ENCODE measurements around the gene F2. TPM values are rescaled to one million over a fixed set of nuclear protein-coding genes. Genes with fewer than 3 reads are reported as not detected.

Gene F2
- total and polyA plus RNA-seq, 2 donors (not counting 1 experiment from before 2014, with no cell fraction given): not detected

GRCh38 chr11:46676436-46677158, 42.4 kb upstream of the F2 start:
- H4K20me1 ChIP-seq (ENCODE audit: control insufficient read depth, extremely low read depth, insufficient read depth, low read length): no peaks in the 10 kb centered on the region
- TF ChIP-seq, protein P1, sequence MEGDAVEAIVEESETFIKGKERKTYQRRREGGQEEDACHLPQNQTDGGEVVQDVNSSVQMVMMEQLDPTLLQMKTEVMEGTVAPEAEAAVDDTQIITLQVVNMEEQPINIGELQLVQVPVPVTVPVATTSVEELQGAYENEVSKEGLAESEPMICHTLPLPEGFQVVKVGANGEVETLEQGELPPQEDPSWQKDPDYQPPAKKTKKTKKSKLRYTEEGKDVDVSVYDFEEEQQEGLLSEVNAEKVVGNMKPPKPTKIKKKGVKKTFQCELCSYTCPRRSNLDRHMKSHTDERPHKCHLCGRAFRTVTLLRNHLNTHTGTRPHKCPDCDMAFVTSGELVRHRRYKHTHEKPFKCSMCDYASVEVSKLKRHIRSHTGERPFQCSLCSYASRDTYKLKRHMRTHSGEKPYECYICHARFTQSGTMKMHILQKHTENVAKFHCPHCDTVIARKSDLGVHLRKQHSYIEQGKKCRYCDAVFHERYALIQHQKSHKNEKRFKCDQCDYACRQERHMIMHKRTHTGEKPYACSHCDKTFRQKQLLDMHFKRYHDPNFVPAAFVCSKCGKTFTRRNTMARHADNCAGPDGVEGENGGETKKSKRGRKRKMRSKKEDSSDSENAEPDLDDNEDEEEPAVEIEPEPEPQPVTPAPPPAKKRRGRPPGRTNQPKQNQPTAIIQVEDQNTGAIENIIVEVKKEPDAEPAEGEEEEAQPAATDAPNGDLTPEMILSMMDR (conservative IDR thresholded peaks at IDR 0.05 in 1 of 2, IDR thresholded peaks at IDR 0.05 in 1 of 2; ENCODE audit: low read depth in 1 of 2, low read length in 2 of 2): no peak
- no peak for TF ChIP-seq EZH2 (IDR thresholded peaks at IDR 0.05; ENCODE audit: low read length, missing control alignments)
- peaks cover 4% of the 10 kb centered on the region for H3K4me1 ChIP-seq (ENCODE audit: control insufficient read depth, extremely low read depth, insufficient read depth, low read length)
- no peaks in the 10 kb centered on the region for H3K9me3 ChIP-seq (ENCODE audit: control insufficient read depth, insufficient read depth, low read depth, low read length)
- H3K4me3 ChIP-seq (replicated peaks in 1 of 4; ENCODE audit: control extremely low read depth in 1 of 4, insufficient read depth in 1 of 4, low read depth in 3 of 4, low read length in 4 of 4): no peak overlapping the region
- H3K4me2 ChIP-seq (ENCODE audit: extremely low read depth, insufficient read depth, low read length): no peak overlapping the region
- no peaks in the 10 kb centered on the region for H3K27me3 ChIP-seq (ENCODE audit: control insufficient read depth, insufficient read depth, low read length)
- DNase-seq (ENCODE audit: low read depth in 2 of 2): no peak
- H3K9ac ChIP-seq (ENCODE audit: insufficient read depth, low read length): no peak overlapping the region
- H3K27ac ChIP-seq (ENCODE audit: insufficient read depth, low read length): no peak overlapping the region
- no peaks in the 10 kb centered on the region for H3K79me2 ChIP-seq (ENCODE audit: control insufficient read depth, insufficient read depth, low read length)
- H3K36me3 ChIP-seq (ENCODE audit: control insufficient read depth, insufficient read depth, low read length): peaks cover 29% of the 10 kb centered on the region
- H2AFZ ChIP-seq (ENCODE audit: low read length): no peak overlapping the region

- H3K9me3 ChIP-seq (ENCODE audit: control insufficient read depth, insufficient read depth, low read depth, low read length): no peaks in the 10 kb centered on the region
- H2AFZ ChIP-seq (ENCODE audit: low read length): no peak overlapping the region
- H3K79me2 ChIP-seq (ENCODE audit: control insufficient read depth, insufficient read depth, low read length): no peaks in the 10 kb centered on the region
- no peak overlapping the region for H3K4me3 ChIP-seq (replicated peaks in 1 of 4; ENCODE audit: control extremely low read depth in 1 of 4, insufficient read depth in 1 of 4, low read depth in 3 of 4, low read length in 4 of 4)
- H3K9ac ChIP-seq (ENCODE audit: insufficient read depth, low read length): no peak overlapping the region
- DNase-seq (ENCODE audit: low read depth in 2 of 2): no peak
- H3K27me3 ChIP-seq (ENCODE audit: control insufficient read depth, insufficient read depth, low read length): no peaks in the 10 kb centered on the region
- no peak overlapping the region for H3K4me2 ChIP-seq (ENCODE audit: extremely low read depth, insufficient read depth, low read length)
- TF ChIP-seq EZH2 (IDR thresholded peaks at IDR 0.05; ENCODE audit: low read length, missing control alignments): no peak
- TF ChIP-seq, protein P1 (conservative IDR thresholded peaks at IDR 0.05 in 1 of 2, IDR thresholded peaks at IDR 0.05 in 1 of 2; ENCODE audit: low read depth in 1 of 2, low read length in 2 of 2): no peak
- H3K4me1 ChIP-seq (ENCODE audit: control insufficient read depth, extremely low read depth, insufficient read depth, low read length): peaks cover 4% of the 10 kb centered on the region
- peaks cover 29% of the 10 kb centered on the region for H3K36me3 ChIP-seq (ENCODE audit: control insufficient read depth, insufficient read depth, low read length)
- H4K20me1 ChIP-seq (ENCODE audit: control insufficient read depth, extremely low read depth, insufficient read depth, low read length): no peaks in the 10 kb centered on the region
- no peak overlapping the region for H3K27ac ChIP-seq (ENCODE audit: insufficient read depth, low read length)
Measured at GRCh38 chr11:46677169-46677568, 41.8 kb upstream of the F2 start.

DNA sequence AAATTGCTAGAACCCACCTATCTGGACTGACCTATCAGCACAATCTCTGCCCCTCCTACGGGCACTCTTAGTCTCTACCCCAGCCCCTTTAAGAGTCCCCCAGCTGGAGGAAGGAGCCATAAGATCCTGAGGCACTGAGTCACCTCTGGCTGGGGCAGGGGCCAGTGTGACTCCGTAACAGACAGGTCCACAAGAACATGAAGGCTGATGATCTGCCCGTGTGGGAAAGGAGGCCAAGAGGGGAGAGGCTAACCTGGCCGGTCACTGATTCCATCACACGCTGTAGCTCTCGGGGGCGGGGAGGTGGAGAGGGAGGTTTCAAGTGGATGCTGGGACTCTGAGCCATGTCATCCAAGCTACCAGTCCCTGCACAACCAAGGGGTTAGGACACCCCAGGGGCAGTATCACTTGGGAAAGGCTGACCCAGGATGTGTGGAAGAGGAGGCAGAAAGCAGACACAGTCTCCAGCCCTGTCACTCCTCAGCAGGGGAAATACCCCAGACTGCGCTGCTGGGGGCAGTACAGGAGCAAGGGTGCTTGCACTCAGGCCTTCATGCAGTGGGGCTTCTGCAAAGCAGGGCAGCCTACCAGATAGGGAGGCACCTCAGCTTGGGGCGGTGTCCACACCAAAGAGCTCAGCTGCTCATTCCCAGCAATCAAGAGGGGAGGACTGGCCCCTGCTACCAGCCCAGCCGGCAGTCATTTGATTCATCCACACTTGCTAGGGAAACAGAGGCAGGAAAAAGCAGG, 40.8 kb upstream of the F2 start:
- no peaks in the 10 kb centered on the region for H3K27me3 ChIP-seq (ENCODE audit: control insufficient read depth, insufficient read depth, low read length)
- H4K20me1 ChIP-seq (ENCODE audit: control insufficient read depth, extremely low read depth, insufficient read depth, low read length): no peaks in the 10 kb centered on the region
- no peaks in the 10 kb centered on the region for H3K9me3 ChIP-seq (ENCODE audit: control insufficient read depth, insufficient read depth, low read depth, low read length)
- no peak overlapping the region for H3K27ac ChIP-seq (ENCODE audit: insufficient read depth, low read length)
- no peak overlapping the region for H3K4me3 ChIP-seq (replicated peaks in 1 of 4; ENCODE audit: control extremely low read depth in 1 of 4, insufficient read depth in 1 of 4, low read depth in 3 of 4, low read length in 4 of 4)
- no peaks in the 10 kb centered on the region for H3K79me2 ChIP-seq (ENCODE audit: control insufficient read depth, insufficient read depth, low read length)
- no peak overlapping the region for H3K4me2 ChIP-seq (ENCODE audit: extremely low read depth, insufficient read depth, low read length)
- no peak overlapping the region for H3K9ac ChIP-seq (ENCODE audit: insufficient read depth, low read length)
- H3K36me3 ChIP-seq (ENCODE audit: control insufficient read depth, insufficient read depth, low read length): peaks cover 28% of the 10 kb centered on the region
- no peak for DNase-seq (ENCODE audit: low read depth in 2 of 2)
- TF ChIP-seq EZH2 (IDR thresholded peaks at IDR 0.05; ENCODE audit: low read length, missing control alignments): no peak
- TF ChIP-seq, protein P1 (conservative IDR thresholded peaks at IDR 0.05 in 1 of 2, IDR thresholded peaks at IDR 0.05 in 1 of 2; ENCODE audit: low read depth in 1 of 2, low read length in 2 of 2): no peak
- peaks cover 4% of the 10 kb centered on the region for H3K4me1 ChIP-seq (ENCODE audit: control insufficient read depth, extremely low read depth, insufficient read depth, low read length)
- no peak overlapping the region for H2AFZ ChIP-seq (ENCODE audit: low read length)

All from fibroblast of lung (primary cell).